Measurements from ENCODE around the gene SERGEF. TPM values are rescaled to one million over a fixed set of nuclear protein-coding genes. Genes with fewer than 3 reads are reported as not detected.

SERGEF gene
- total and polyA plus RNA-seq, 2 of the 13 experiments (the other 11 are each of a cell fraction or from before 2014, with no cell fraction given): 54.5 to 114 TPM

- TF ChIP-seq PLRG1 (conservative IDR thresholded peaks at IDR 0.05) (no peak), MEIS1 (CRISPR knock-in tag; IDR thresholded peaks at IDR 0.05; ENCODE audit: borderline replicate concordance) (peak; percentile 54; the same call in 1 of the 2 replicates), SAP130 (CRISPR knock-in tag; IDR thresholded peaks at IDR 0.05; ENCODE audit: low read depth) (peak; percentile 75), ZNF639 (CRISPR knock-in tag; conservative IDR thresholded peaks at IDR 0.05) (peak; percentile 49; the same call in 1 of the 2 replicates), ZNF784 (CRISPR knock-in tag; IDR thresholded peaks at IDR 0.05; ENCODE audit: borderline replicate concordance) (no peak), DZIP1 (CRISPR knock-in tag; IDR thresholded peaks at IDR 0.05) (no peak), ZNF24 (IDR thresholded peaks at IDR 0.05) (no peak), CCDC6 (CRISPR knock-in tag; IDR thresholded peaks at IDR 0.05) (peak; percentile 81), NR2F1 (CRISPR knock-in tag; IDR thresholded peaks at IDR 0.05) (no peak), KDM2A (CRISPR knock-in tag; IDR thresholded peaks at IDR 0.05; ENCODE audit: borderline replicate concordance, low read depth) (0 out of 2 replicates have a peak, but pooled peaks have one; percentile 68), GPN1 (CRISPR knock-in tag; IDR thresholded peaks at IDR 0.05; ENCODE audit: borderline replicate concordance) (no peak), ZNF710 (CRISPR knock-in tag; IDR thresholded peaks at IDR 0.05; ENCODE audit: borderline replicate concordance) (no peak; the same call in 1 of the 2 replicates), HOXA3 (CRISPR knock-in tag; IDR thresholded peaks at IDR 0.05) (peak; percentile 44; the same call in 1 of the 2 replicates), JUN (CRISPR knock-in tag; IDR thresholded peaks at IDR 0.05) (no peak), RFX3 (CRISPR knock-in tag; IDR thresholded peaks at IDR 0.05) (no peak)
- TF ChIP-seq, protein P1, sequence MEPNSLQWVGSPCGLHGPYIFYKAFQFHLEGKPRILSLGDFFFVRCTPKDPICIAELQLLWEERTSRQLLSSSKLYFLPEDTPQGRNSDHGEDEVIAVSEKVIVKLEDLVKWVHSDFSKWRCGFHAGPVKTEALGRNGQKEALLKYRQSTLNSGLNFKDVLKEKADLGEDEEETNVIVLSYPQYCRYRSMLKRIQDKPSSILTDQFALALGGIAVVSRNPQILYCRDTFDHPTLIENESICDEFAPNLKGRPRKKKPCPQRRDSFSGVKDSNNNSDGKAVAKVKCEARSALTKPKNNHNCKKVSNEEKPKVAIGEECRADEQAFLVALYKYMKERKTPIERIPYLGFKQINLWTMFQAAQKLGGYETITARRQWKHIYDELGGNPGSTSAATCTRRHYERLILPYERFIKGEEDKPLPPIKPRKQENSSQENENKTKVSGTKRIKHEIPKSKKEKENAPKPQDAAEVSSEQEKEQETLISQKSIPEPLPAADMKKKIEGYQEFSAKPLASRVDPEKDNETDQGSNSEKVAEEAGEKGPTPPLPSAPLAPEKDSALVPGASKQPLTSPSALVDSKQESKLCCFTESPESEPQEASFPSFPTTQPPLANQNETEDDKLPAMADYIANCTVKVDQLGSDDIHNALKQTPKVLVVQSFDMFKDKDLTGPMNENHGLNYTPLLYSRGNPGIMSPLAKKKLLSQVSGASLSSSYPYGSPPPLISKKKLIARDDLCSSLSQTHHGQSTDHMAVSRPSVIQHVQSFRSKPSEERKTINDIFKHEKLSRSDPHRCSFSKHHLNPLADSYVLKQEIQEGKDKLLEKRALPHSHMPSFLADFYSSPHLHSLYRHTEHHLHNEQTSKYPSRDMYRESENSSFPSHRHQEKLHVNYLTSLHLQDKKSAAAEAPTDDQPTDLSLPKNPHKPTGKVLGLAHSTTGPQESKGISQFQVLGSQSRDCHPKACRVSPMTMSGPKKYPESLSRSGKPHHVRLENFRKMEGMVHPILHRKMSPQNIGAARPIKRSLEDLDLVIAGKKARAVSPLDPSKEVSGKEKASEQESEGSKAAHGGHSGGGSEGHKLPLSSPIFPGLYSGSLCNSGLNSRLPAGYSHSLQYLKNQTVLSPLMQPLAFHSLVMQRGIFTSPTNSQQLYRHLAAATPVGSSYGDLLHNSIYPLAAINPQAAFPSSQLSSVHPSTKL (CRISPR knock-in tag; IDR thresholded peaks at IDR 0.05): peak; percentile 53; the same call in 1 of the 2 replicates
These were observed at the start of gene SERGEF (continued) for GRCh38 chr11:18012906-18013781.
